Measurements from ENCODE around the gene DAB2.
"Not testable (repeated sequence)": the region's sequence is repeated elsewhere in the genome, so short reads cannot be mapped to it uniquely, and the experiment has no call there.

The DAB2 gene

DNA sequence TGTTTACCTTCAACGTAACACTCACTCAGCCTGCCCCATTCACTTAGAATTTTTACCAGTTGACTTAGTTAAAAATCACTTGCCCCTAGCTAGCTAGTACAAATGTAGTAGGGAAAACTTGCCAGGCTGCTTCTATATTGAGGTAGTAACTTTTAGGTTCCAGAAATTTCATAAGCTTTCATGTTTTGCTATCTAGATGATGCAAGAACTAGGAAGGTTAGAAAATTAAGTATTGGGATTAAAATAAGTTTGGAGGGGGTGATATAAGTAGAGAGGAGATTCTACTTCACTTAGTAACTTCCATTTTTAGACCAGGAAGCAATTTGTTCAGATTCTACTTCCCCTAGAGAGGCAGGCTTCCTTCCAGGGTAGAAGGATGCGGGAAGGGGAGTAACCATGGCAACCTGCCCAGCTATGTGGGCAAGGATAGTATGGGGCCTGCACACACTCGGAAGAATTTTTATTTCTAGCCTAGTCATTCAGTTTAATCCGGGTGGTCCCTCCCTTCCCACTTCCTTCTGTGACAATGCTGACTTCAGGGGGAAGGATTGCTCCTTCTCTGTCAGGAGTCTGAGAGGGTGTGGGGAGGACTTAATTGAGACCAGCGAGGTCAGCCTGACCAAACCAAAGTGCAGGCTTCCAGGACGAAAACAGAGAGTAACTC, 4.2 kb downstream of the DAB2 start:
- peak; percentile 76 for DNase-seq (ENCODE audit: low read depth)

DNA sequence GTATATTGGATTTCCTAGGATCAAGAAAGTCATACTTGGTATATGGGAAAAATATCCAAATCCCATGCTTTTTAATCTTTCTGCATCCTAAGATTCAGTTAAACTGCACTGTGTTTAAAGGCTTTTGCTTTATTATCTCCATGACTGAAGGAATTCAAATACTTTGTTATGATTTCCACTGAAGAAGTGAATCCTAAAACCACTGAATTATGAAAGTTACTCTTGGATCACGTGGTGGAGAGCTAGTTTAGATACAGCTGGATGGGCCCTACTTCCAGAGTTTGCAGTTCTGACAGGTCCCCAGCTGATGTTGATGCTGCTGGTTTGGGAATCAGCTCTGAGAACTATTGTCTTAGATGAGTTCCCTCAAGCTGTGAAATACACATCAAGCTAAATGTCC, 5.0 kb downstream of the DAB2 start:
- DNase-seq (ENCODE audit: low read depth), result no peak

DNA sequence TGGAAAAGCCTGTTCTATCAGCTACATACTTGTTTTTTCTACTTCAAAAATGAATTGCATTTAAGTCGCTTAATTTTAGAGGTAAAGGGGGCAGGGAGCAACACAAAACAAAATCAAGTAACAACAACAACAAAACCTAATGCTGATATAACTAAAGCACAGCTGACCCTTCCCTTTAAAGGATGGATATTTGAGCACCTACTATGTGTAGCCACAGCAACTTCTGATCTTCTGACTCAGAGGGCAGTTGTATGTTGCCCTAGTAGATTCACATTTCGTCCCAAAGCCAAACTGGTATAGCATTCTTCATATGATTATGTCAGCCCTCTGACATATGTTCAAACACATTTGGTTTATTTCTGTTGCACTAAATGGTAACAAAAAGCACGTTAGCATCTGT, 6.8 kb downstream of the DAB2 start:
- DNase-seq (ENCODE audit: low read depth), result no peak

DNA sequence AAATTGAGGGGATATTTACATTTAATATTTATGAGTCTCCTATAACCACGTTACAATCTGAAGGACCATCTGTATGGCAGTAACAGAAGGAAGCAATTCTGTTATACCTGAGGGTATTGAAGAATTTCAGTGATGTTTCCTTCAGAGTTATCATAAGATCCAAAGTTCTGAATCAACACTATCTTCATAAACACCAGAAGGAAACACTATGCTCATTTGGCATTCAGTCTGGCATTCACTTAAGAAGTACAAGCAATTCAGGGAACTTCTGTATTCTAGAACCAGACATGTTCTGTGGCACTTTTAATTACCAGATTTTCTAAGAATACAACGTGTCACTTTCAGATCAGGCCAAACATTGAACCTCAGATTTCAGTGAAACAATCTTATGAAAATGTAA, 9.6 kb downstream of the DAB2 start:
- no peak for DNase-seq (ENCODE audit: low read depth)

DNA sequence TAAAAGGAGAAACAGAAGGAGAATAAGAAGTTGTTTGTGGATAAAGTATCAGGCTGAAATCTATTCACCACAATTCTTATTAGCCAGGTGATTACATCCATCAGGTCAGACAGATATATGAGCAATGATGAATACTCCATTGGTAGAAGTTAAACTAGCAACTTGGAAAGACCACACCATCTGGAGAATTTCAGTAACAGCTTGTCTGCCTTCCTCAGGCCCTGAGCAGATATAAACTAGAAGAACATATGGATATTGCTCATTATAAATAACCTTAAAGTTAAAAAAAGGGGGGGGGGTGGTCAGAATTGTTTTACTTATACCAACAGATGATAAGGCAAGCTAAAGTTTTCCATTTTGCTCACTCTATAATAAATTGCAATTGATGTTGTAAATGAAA, 10.4 kb downstream of the DAB2 start:
- no peak for DNase-seq (ENCODE audit: low read depth)

DNA sequence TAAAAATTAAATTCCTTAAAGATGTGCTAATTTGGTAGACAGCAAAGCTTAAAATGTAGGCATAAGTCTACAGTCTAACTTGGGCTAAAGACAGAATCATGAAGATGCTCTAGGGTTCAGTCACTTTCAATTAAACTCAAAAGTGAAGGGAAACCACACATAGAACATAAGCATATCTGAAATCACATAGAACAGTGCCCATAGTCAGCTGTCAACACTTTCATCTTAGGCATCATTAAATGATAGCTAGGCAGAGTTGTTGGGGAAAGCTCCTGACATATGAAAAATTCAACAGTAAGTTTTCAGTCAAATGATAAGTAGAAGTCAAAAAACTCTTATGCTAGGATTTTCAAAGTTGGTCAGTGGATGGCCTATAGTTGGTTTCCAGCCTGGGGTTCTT, 11.0 kb downstream of the DAB2 start:
- no peak for DNase-seq (ENCODE audit: low read depth)

DNA sequence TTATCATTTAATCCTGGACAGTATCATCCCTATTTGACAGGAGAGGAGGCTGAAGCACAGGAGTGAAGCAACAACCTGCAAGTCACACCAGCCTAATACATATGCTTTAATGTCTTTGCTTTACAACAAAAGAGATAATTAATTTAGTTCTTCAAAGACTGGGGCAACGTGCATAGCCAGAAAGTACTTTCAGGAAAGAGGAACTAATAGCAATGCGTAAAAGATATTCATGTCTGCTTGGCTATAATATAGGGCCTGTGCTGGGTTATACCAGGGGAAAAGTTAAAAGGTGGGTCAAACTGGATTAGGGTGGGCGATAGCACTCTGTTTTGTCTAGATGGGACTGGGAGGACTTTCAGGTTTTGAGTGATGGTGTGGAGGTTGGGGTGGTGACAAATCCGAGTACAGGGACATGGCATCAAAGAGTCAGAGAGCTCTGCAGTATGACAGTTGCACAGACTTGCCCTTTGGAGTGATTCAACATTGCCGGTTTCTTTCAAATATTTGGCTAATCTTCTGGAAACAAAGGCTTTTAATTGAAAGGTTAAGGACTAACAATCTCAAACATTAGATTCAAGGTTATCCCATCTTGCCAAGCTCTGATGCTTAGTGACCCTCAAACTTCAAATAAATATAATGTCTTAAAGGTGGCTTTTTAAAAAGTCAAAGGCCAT, 11.9 kb downstream of the DAB2 start:
- no peak for DNase-seq (ENCODE audit: low read depth)

DNA sequence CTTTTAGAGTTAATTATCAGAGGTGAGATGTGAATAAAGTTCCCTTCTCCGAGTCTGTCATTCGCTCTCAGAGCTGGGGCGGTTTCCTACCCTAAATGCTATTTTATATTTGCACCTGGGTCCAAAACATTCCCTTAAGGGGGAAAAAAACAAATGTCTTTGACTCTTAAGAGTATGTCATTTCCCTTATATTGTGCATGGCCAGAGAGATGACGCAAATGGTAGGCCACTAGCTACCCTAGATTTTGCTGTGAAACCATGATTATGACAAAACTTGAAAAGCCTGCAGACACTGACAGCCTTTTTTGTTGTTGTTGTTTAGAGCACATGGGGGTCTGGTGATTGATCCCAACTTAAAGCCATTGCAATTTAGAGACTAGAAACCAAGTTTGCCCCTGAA, 12.8 kb downstream of the DAB2 start:
- DNase-seq (ENCODE audit: low read depth), result no peak

DNA sequence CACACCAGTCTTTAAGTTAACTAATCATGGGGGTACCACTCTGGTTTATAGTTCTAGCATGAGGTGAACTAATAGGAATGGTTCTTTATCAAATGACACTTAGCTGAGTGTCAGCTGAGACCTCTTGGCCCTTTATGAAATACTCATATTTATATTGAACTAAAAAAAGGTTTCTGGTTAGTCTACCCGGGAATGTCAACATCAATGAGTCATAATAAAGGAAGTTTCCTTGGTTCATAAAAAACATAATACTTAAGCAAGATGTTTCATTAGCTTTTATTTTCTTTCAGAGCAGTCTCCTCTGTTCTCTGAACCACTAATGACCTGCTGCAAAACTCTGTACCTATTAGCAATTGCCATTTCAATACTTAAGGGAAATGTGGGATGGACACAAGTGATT, 13.7 kb downstream of the DAB2 start:
- DNase-seq (ENCODE audit: low read depth), result peak; percentile 50

DNA sequence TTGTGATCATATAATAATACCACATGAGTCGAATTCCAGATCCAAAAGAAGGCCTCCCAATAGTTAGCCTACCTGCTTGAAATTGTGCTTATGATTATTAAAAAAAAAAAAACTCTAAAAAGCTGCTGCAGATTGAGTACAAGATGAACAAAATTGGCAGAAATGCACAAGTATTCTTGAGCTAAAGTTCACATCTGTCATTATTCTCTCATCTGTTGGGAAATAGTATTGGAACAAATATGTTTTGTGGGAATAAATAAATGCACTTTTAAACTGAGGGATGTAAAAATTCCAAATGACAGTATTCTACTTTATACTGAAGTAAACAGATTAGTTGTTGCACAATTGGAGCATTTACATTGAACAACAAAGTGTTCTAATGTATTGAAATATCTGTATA, 15.7 kb downstream of the DAB2 start:
- no peak for DNase-seq (ENCODE audit: low read depth)

DNA sequence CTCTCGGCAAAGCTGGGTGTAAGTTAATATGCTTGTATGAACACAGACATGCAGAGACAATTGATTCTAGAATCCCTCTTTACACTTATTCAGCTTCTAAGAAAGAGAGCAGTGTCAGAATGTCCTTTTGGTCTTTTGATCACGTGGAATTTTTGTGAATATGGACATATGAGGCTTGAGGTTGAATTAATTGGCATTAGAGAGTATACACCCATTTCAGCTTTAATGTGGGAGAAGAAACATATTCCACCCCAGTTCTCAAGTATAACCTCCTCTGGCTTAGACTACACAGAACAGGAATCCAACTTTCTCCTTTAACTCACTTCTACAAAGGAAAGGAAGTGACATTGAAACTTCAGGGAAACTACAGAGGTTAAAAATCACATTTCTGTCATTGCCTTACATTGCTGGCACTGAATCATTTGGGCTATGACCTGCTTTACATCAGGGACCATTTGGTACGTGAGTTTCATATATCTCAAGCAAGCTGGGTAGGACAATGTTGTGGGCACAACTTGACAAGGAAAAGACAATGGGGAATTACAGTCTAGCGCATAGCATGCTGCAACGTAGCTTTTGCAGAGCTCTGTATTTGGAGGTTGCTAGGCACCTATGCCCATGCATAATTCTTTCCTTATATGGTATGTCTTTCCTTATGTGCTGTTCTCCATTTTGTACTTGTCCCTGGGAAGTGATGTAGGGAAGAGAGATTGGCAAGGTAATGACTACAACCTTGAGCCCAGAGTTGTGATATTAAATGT, 19.5 kb downstream of the DAB2 start:
- no peak for DNase-seq (ENCODE audit: low read depth)

DNA sequence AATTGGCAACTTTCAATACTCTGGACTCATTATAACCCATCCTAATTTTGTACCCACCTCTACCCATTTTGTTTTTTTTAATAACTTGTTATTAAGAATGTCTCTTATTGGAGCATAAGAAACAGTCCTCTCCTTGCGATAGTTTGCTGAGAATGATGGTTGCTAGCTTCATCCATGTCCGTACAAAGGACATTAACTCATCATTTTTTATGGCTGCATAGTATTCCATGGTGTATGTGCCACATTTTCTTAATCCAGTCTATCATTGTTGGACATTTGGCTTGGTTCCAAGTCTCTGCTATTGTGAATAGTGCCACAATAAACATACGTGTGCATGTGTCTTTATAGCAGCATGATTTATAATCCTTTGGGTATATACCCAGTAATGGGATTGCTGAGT, 21.0 kb downstream of the DAB2 start:
- not testable (repeated sequence) for DNase-seq (ENCODE audit: low read depth)

DNA sequence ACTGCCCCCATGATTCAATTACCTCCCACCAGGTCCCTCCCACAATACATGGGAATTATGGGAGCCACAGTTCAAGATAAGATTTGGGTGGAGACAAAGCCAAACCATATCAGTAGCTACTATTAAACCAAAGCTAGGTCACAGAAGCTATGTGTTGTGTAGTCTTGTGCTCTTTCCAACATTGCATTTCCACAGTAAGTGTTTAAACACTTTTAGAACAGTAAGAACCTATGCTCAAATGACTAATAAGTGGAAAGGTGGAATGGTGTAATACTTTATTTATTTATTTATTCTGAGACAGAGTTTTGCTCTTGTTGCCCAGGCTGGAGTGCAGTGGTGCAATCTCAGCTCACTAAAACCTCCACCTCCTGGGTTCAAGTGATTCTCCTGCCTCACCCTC, 22.6 kb downstream of the DAB2 start:
- DNase-seq (ENCODE audit: low read depth), result not testable (repeated sequence)

DNA sequence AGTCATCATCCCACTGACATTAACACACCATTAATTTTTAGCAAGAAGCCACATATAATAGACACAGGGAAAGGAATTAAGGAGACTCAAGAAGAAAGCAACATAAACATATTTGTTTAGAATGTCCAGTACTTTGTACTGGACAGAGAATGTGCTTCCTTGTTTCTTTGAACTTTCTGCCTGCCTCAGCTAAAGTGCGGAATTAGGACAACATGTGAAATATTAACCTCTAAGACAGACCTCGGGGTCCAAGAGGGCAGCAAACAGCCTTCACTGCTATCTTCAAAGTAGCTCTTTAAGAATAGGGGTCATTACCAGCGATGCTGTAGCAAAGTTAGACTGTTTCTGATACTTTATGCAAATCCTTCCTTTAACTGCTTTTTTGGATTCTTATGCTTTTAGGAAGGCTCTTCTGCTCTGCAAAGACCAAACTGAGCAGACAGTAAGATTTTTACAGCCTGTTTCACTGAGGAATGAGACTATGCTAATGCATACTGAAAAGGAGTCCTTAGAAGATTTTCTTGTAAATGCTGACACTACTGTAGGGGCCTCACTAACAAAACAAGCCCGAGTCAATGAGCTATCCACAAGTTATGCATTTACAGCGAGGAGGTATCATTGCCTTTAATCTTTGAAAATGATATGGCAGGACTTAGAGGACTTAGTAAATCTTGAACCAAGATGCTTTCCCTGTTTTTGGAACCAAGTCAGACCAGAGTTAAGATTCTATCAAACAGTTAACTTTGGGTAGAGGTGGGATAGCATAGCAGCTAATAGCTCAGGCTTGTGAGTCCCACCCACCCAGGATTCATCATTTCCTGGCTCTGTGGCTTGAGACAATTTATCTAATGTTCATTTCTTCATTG, 23.8 kb downstream of the DAB2 start:
- no peak for DNase-seq (ENCODE audit: low read depth)

DNA sequence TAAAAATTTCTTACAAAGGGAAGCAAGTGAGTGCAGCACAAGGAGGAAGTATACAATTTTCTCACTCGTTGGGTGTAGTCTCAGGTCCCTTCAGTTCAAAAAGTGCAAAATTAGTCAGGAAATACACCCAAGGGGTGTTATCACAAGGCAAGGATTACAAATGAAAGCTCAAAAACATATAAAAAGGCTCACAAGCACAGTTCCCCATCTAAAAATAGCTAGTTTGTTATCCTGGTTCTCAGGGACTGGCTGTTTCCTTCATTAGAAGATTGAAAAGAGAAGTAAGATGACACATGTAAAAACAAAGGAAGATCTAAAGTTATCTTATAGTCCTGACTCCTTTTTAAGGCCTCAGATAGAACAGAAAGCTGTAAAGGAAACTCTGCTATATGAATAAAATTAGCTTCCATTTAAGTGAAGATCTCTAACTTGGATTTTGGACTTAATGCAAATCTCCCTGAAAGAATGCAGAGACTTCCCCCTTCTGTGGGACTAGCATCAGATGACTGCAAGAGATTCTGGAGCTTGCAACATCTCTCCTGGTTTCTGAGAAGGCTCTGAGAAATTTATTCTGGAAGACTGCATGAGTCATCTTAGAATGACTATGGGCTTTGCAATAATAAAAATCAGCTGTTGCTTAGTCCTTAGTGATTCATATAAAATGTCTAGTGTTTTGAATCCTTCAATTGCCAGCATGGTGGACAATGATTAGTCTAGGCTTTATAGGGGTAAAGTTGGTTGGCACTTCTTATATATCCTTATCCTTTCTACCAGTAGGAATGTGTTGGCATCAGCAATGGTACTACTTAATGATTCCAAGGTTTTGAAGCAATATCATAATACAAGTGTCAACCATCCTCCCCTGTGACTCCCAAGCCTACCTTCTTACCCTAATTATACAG, 25.4 kb downstream of the DAB2 start:
- peak; percentile 95 for DNase-seq (ENCODE audit: low read depth)

DNA sequence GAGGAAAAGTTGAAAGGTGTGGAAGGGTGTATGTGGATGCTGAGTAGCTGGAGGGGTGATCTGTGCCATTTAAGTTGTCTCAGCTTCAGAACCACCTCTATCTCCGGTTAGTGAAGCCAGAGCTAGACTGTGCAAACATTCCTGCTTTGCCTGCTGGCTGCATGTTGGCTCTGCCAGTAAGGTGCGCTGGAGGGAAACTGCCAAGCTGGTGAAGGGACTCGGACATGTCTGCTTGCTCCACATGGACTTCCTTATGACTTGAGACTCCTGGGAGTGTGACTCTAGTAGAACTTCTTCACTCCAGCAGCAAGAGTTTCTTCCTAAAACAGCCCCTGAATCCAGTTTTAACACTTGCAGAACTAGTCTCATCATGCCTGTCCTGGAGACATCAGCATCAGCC, 27.9 kb downstream of the DAB2 start:
- no peak for DNase-seq (ENCODE audit: low read depth)

DNA sequence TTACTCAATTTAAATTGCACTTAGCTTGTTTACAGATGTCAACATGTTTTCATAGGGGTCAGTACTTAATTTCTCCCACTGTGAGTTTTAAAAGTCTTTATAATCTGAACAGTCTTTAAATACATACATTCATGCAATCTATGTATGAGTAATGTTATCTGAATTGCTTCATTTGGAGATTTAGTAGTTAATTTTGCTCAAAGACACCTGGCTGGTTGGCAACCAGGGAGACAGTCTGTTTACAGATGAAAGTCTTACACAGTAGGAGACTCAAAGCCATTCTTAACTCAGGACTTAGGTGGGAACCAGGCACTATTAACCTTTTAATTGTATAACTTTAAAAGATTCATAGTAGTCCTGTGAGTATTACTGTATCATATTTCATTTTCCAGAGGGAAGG, 29.3 kb downstream of the DAB2 start:
- DNase-seq (ENCODE audit: low read depth), result no peak

DNA sequence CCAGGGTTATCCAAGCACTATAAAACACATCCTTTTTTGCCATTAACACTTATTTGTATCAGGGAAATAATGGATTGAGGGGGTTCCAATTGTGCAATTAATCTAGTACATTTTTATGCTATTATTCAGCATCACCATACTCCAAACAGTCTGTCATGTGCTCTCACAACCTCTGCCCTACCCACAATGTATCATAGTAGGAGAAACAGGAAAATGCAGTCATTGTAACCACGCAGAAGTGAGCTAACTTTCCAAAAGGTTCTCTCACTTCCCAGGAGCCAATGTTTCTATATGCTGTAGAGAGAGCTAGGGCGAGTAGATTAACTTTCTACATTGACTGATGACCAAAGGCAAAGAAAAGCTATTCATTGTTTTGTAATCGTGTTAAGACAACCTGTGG, 29.8 kb downstream of the DAB2 start:
- peak; percentile 36 for DNase-seq (ENCODE audit: low read depth)

DNA sequence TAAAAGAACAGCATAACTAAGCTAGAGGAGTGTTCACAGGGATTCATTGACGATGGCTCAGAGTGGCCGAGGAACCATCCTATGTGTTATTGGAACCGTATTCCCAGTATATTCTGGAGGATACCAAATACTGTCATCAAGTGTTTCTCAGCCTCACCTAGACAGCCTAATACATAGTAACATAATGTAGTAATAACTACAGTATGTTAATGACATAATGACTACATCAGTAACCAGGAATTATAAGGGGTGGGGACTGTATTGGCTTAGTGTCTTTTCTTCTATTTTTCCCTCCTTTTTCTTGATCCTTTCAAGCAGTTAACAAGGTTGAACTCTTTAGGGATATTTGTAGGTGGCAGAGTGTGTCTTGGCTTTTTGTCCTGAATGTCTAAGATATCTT, 33.8 kb downstream of the DAB2 start:
- DNase-seq (ENCODE audit: low read depth), result no peak

DNA sequence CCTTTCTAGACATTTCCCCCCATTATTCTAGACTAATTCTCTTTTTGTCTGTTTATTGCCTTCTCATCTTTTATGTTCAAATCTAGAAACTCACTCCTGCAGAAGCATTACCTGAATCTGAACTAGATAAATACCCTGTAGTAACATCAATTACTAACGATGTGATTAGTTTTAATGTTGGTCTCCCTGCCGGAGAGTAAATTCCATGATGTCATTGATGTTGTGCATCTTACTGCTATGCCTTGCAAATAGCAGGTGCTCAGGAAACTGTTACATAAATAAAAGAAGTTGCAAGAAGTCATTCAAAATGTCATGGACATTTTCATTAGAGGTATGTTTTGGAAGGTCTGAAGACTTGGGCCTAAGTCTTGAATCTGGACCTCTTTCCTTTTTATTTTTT, 37.5 kb downstream of the DAB2 start:
- DNase-seq (ENCODE audit: low read depth), result no peak

DNA sequence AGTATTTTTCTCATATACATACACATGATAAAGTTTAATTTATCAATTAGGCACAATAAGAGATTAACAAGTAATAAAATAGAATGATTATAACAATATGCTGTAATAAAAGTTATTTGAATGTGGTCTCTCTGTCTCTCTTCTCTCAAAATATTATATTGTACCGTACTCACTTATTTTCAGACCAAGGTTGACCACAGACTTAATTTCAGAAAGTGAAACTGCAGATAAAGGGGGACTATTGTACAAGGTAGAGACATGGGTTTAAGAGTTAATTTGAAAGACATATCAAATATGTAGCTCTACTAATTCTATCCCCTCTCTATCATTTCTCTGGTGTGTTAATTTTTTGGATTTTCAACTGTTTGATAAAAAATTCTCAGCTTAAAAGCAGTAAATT, 40.5 kb downstream of the DAB2 start:
- DNase-seq (ENCODE audit: low read depth), result no peak

All from GM04503 (cell line).